Peyer's patch (tissue), 4 donors: Measurements from ENCODE around the gene B4GALT1.
"Not testable (repeated sequence)": the region's sequence is repeated elsewhere in the genome, so short reads cannot be mapped to it uniquely, and the experiment has no call there.

Source experiments
- POLR2A ChIP-seq, 2 donors: fragments of 450-650 bp; IDR thresholded peaks; one replicate each; pipeline ENCODE4 v1.5.1; 2017; ENCODE audit warnings: antibody characterized with exemption in 2 of 2, mild to moderate bottlenecking in 2 of 2, moderate library complexity in 2 of 2
- TF ChIP-seq, protein P1 (sequence below), 6 experiments: fragments of 450-650 bp in 4 of 6; fragments of 200-600 bp in 2 of 6; sonication (generic) in 1 of 6; IDR thresholded peaks; one replicate each; pipeline ENCODE4 v1.5.1; 2017 to 2019; ENCODE audit warnings: antibody characterized with exemption in 6 of 6, mild to moderate bottlenecking in 3 of 6, moderate library complexity in 1 of 6

GRCh38 chr9:33085672-33086071, 81.5 kb downstream of the B4GALT1 start:
- TF ChIP-seq POLR2A (IDR thresholded peaks at IDR 0.05), result not testable (repeated sequence)
- TF ChIP-seq, protein P1, sequence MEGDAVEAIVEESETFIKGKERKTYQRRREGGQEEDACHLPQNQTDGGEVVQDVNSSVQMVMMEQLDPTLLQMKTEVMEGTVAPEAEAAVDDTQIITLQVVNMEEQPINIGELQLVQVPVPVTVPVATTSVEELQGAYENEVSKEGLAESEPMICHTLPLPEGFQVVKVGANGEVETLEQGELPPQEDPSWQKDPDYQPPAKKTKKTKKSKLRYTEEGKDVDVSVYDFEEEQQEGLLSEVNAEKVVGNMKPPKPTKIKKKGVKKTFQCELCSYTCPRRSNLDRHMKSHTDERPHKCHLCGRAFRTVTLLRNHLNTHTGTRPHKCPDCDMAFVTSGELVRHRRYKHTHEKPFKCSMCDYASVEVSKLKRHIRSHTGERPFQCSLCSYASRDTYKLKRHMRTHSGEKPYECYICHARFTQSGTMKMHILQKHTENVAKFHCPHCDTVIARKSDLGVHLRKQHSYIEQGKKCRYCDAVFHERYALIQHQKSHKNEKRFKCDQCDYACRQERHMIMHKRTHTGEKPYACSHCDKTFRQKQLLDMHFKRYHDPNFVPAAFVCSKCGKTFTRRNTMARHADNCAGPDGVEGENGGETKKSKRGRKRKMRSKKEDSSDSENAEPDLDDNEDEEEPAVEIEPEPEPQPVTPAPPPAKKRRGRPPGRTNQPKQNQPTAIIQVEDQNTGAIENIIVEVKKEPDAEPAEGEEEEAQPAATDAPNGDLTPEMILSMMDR (IDR thresholded peaks at IDR 0.05), result not testable (repeated sequence)
